AG04449 (cell line): ENCODE results near the gene BTN3A1.
"Not testable (repeated sequence)": the region's sequence is repeated elsewhere in the genome, so short reads cannot be mapped to it uniquely, and the experiment has no call there.

ENCODE experiments used
- CTCF ChIA-PET: fragments of 350-600 bp; formaldehyde crosslinking; extraction: SDS; loops from one replicate; lab custom pipeline; 2021; ENCODE audit warnings: antibody characterized with exemption; lab: Yijun Ruan, JAX
- POLR2A ChIA-PET: fragments of 400-600, 350-600 bp; formaldehyde crosslinking; extraction: SDS; loops from one replicate; lab custom pipeline; 2020; ENCODE audit warnings: antibody characterized with exemption, inconsistent platforms; lab: Yijun Ruan, JAX
- DNase-seq: peaks from one replicate; pipeline ENCODE4 v3.0.0-alpha.2; 2010; ENCODE audit warnings: low read depth, low spot score
- H3K4me3 ChIP-seq: 2 replicates; pipeline ENCODE4 v1.5.1; 2011; ENCODE audit warnings: low read depth, mild to moderate bottlenecking, control low read depth, low read length
- CTCF ChIP-seq: IDR thresholded peaks from one replicate; pipeline ENCODE4 v1.5.1; 2011; ENCODE audit warnings: mild to moderate bottlenecking, moderate library complexity, low read length, control low read depth, inconsistent platforms; ENCODE audit not compliant: insufficient read depth; ENCODE audit errors: missing control alignments

BTN3A1 gene

GRCh38 chr6:26375270-26375669 is 26.8 kb upstream of the BTN3A1 start:
- no peak for DNase-seq
- ChIA-PET POLR2A (no interaction called here), CTCF (no interaction called here)
- H3K4me3 ChIP-seq: no peak overlapping the region
- TF ChIP-seq CTCF: no peak

DNA sequence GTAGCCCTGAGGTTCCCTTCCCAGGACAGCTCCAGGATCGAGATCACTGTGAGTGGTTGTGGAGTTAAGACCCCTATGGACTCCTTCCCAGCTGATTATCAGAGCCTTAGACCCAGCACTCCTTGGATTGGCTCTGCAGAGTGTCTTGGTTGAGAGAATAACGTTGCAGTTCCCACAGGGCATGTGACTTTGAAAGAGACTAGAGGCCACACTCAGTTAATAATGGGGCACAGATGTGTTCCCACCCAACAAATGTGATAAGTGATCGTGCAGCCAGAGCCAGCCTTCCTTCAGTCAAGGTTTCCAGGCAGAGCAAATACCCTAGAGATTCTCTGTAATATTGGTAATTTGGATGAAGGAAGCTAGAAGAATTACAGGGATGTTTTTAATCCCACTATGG is 24.4 kb upstream of the BTN3A1 start:
- H3K4me3 ChIP-seq: no peak overlapping the region
- no peak for DNase-seq
- TF ChIP-seq CTCF: no peak
- CTCF ChIA-PET: interaction anchor here (1.3 kb wide), 1 partner anchor 30 kb away, joined by 3 read pairs; no protein-coding TSS in a partner anchor
- POLR2A ChIA-PET: no interaction called here

- CTCF ChIA-PET: interaction anchor here (1.3 kb wide), 1 partner anchor 30 kb away, joined by 3 read pairs; no protein-coding TSS in a partner anchor
- POLR2A ChIA-PET, H3K4me3 ChIP-seq, DNase-seq: not testable (repeated sequence)
Measured at GRCh38 chr6:26378143-26378542, 23.9 kb upstream of the BTN3A1 start.

- ChIA-PET CTCF (interaction anchor here (0.6 to 0.8 kb wide), 2 partner anchors 37 to 273 kb away, joined by 3 read pairs; no protein-coding TSS in a partner anchor), POLR2A (no interaction called here)
- TF ChIP-seq CTCF: no peak
- no peak for DNase-seq
- H3K4me3 ChIP-seq: no peak overlapping the region
Measured at GRCh38 chr6:26379292-26379691, 22.8 kb upstream of the BTN3A1 start.

DNA sequence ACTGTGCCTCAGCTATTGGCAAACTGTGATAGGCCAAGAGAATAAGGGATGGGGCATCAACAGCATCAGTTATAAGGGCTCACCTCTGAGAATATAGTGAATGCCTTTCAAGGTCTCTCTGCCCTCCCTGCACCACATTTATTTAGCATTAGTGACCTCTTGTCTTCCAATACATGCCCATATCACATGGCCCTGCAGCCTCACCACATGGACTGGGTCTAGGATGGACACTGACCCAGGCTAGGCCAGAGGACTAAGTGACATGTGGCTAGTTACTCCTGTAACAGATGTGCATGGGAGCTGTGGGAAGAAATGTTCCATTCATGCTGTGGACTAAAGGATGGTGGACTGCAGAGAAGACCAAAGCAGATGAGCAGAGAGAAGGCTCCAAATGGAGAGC is 22.3 kb upstream of the BTN3A1 start:
- TF ChIP-seq CTCF: no peak
- DNase-seq: no peak
- no peak overlapping the region for H3K4me3 ChIP-seq
- CTCF ChIA-PET: interaction anchor here (0.6 to 1.2 kb wide), 3 partner anchors 14 to 273 kb away, joined by 3 read pairs; no protein-coding TSS in a partner anchor
- POLR2A ChIA-PET: no interaction called here

DNA sequence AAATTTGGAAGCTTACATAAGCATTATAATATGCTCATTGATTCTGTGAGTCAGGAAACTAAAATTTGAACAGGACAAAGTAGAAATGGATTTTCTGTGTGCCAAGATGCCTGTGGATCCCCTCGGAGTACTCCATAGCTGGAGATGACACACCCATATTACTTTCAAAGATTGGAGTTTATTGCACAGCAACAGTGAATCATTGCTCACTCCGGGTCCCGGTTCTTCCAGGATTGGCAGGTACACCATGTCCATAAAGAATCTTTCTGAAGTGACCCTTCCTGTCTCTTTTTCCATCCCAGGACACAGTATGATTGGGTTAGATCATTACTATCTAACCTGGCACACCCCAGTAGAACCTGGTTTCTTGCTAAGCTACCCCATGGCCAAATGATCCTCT is 21.8 kb upstream of the BTN3A1 start:
- ChIA-PET CTCF (interaction anchor here (1.2 kb wide), 1 partner anchor 13 kb away, joined by 3 read pairs; no protein-coding TSS in a partner anchor), POLR2A (no interaction called here)
- no peak for TF ChIP-seq CTCF
- no peak for DNase-seq
- H3K4me3 ChIP-seq: no peak overlapping the region

DNA sequence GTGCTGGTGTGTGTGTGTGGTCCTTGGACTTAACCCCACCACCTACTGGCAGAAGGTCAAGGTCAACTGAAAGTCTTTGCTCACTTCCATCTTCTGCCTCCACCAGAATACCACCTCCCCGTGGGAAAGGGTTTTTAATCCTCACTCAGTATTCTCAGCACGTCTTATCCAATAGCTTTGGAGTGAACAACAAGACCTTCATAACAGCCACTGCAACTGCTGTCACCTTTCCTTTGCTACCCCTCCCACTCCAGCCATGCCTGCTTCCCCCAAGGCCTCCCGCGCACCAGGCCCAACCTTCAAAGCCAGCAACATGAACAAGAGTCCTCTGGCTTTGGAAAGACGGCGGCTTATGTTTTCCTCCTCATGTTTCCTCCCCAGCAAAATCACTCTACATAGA is 20.0 kb upstream of the BTN3A1 start:
- POLR2A ChIA-PET: no interaction called here
- TF ChIP-seq CTCF: no peak
- no peak overlapping the region for H3K4me3 ChIP-seq
- no peak for DNase-seq
- CTCF ChIA-PET: no interaction called here
